ENCODE data around the gene PRSS38.

Gene PRSS38

GRCh38 chr1:227779685-227780084 is 35.8 kb upstream of the PRSS38 start:
- DNase-seq, result no peak

- DNase-seq, result no peak
These were observed 35.1 kb upstream of the PRSS38 start for GRCh38 chr1:227780101-227781044.

GRCh38 chr1:227781314-227781930 is 34.1 kb upstream of the PRSS38 start:
- DNase-seq, result no peak

DNA sequence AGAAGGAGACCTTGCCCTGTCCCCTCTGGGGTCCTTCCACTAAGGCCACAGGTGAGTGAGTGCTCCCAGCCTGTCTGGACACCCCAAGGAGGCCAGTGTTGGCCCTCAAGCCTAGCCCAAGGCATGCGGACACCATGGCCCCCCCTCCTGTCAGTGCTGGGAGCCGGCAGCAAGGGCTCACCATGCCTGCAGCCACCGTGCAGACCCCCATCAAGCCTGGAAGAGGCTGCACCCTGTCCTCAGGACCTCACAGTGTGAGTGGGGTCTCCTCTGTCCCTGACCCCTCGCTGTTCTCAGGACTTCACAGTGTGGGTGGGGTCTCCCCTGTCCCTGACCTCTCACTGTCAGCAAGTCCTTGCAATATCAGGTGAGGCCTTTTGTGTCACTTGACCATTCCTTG is 33.2 kb upstream of the PRSS38 start:
- DNase-seq, result no peak

DNA sequence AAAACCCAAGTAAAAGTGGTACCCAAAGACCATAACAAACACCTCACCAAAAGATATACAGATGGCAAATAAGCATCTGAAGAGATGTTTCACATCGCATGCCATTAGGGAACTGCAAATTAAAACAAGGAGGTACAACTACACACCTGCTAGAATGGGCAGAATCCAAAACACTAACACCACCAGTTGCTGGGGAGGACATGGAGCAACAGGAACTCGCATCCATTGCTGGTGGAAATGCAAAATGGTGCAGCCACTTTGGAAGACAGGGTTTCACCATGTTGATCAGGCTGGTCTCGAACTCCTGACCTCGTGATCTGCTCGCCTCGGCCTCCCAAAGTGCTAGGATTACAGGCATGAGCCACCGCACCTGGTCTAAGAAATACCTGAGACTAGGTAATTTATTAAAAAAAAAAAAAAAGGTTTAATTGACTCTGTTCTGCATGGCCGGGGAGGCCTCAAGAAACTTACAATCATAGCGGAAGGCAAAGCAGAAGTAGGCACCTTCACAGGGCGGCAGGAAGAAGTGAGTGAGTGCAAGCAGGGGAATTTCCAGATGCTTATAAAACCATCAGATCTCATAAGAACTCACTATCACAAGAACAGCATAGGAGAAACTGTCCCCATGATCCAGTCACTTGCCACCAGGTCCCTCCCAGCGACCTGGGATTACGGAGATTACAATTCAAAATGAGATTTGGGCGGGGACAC is 30.2 kb upstream of the PRSS38 start:
- no peak for DNase-seq

GRCh38 chr1:227785805-227786671 is 29.4 kb upstream of the PRSS38 start:
- DNase-seq, result no peak

- no peak for DNase-seq
These were observed 28.6 kb upstream of the PRSS38 start for GRCh38 chr1:227786673-227787512.

DNA sequence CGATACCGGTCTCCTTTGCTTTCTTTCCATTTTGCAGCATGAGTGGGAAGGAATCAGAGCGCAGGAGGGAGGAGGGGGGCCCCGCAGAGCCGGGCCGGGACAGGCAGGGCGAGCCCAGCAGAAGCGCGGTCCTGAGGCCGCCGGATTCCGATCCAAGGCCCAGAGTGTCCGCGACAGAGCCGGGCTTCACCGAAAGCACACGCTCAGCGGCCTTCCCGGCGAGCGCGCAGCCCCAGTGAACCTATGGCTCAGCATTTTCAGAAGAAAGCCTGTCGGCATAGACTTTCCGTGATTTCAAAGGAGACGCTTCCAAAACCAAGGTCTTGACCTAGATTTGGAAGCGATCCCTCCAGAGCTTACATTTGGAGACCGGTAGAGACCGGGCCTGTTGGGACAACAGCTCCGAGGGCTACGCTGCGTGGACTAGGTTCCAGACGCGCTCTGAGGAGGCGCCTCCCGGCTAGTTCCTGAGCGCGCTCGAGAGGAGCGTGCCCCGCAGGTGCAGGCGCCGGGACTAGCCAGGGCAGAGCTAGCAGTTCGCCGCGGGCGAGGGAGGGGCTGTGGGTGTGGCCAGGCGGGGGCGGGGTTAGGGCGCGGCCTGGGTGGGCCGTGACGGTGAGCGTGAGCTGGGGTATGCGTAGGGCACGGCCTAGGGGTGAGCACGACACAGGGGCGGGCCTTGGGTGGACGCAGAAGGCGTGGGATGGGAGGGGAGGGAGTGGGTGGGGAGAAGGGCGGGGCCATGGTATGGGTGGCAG is 27.8 kb upstream of the PRSS38 start:
- peak; percentile 91 for DNase-seq

DNA sequence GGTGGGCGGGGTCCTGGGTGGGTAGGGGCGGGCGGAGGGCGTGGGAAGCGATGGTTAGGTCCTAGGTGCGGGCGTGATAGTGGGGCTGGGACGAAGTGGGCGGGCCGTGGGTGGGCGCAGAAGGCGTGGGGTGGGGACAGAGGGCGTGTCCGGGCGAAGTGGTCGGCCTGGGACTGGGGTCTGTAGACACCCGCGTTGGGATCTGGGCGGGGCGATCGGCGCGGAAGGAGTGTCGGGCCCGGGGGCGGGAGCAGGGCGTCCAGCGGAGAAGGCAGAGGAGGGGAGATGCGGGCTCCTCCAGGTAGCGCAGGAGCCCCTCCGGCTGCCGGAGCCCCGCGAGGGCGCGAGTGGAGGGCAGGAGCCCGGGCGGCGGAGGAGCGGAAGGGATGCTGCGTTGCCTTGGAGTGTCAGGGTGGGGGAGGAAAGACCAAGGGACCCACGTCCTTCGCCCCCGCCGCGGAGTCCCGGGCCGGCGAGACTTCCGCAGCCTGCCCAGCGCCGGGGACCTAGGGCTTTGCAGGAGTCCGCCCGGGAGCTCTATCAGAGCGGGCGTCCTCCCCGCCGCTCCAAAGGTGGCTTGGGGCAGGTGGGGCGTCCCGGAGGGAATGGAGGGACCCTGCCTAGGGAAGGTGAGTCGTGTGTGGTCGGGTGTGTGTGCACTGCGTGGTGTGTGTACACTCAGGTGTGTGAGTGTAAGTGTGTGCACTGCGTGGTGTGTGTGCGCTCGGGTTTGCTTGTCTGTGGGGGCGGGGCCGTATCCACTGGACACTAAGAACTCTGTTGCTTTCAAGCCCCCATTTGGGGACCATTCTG is 27.0 kb upstream of the PRSS38 start:
- DNase-seq, result peak; percentile 54

DNA sequence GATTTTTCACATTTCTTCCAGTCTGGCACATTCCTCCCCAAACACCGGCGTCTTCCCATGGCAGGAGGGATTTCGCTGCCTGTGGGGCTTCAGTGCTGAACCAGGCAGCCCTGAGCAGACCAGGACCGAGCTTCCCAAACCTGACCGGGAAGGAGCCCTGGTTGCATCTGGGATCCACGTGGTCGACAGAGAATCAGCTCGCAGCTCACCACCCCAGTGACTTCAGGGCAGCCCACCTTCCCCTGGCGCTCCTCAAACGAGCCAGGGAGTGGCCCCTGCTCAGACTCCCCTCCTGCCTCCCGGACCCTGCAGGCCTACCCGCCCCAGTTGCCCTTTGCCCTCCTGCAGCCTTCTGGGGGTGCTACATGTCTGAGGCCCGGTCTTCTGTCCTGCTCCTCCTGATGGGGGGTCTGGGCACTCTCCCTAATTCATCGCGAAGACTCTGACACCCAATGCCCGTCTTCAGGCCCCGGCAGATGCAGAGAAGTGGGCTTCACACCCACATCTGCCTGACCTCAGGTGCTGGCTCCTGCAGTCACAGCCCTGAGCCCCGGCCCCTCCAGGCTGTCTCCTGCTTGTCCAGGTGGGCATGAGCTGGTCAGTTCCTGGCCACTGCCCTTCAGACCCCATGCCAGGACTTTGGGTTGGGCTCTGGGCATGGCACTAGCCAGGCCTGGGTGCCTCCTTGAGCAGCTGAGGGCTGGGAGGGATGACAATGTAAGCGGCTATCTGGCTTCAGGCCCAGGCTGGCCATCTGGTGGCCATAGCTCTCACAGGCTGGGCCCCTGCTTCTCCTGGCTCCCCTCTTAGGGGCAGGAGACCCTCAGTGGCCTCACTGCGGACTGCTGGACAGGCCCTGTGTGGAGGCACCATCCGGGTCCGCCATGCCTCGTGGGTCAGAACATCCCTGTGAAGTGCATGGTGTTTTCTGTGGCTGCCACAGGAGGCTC is 26.1 kb upstream of the PRSS38 start:
- no peak for DNase-seq

DNA sequence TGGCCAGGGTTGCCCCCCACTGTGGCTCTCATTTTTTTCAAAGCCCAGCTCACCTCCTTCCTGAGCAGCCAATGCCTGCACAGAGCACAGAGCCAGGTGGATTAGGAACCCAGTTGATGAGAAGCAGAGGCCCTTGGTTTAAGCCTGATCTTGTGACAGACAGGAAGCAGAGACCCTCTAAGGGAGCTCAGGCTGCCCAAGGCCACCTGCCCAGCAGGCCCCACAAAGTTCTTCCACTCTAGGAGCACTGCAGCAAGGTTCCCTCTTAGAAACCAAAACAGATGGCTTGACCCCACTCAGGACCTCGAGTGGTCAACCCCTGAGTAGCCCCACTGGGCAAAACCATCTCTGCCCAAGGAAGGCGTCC is 25.5 kb upstream of the PRSS38 start:
- DNase-seq, result no peak

DNA sequence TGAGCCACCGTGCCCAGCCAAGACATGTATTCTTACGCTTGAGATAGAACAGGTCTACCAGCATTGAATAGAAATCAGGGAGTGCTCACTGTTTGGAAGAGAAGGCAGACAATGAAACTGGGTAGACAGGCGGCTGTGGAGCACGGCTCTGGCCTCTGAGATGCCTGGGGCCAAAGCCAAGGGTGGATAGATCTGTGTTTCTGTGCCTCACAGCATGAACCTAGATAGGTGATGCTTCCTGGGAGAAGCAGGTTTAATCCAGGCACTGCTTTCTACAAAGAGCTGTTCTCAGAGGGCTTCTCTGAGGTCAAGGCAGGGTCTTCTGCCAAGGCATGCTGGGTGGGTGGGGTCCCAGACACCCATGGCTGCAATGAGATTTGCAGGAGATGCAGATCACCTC is 24.6 kb upstream of the PRSS38 start:
- no peak for DNase-seq

DNA sequence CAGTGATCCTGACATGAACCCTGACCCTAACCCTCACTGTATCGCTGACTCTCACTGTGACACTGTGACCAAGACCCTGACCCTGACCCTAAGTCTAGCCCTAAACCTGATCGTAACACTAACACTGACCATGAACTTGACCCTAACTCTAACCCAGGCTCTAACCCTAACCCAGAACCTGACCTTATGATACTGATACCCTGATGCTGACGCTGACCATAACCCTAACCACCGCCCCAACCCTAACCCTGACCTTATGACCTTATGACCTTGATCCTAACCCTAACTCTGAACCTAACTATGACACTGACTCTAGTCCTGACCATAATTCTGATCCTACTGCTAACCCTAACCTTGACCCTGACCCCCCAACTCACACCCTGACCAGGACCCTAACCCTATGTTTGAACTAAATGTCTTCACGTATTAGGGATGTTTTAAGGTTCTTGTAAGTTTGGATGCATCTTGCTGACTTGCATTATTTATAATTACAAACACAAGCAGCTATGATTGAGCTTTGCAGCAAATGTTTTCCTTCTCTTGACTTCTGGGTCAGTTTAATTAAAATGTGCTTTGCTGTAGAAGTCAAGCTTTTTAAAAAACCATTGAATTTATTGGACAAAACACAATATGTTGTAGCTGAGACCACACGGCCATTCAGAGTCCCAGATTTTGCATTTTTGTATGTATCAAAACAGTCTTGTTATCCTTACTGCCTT is 23.9 kb upstream of the PRSS38 start:
- no peak for DNase-seq

- no peak for DNase-seq
These were observed 23.0 kb upstream of the PRSS38 start for GRCh38 chr1:227792216-227793078.

DNA sequence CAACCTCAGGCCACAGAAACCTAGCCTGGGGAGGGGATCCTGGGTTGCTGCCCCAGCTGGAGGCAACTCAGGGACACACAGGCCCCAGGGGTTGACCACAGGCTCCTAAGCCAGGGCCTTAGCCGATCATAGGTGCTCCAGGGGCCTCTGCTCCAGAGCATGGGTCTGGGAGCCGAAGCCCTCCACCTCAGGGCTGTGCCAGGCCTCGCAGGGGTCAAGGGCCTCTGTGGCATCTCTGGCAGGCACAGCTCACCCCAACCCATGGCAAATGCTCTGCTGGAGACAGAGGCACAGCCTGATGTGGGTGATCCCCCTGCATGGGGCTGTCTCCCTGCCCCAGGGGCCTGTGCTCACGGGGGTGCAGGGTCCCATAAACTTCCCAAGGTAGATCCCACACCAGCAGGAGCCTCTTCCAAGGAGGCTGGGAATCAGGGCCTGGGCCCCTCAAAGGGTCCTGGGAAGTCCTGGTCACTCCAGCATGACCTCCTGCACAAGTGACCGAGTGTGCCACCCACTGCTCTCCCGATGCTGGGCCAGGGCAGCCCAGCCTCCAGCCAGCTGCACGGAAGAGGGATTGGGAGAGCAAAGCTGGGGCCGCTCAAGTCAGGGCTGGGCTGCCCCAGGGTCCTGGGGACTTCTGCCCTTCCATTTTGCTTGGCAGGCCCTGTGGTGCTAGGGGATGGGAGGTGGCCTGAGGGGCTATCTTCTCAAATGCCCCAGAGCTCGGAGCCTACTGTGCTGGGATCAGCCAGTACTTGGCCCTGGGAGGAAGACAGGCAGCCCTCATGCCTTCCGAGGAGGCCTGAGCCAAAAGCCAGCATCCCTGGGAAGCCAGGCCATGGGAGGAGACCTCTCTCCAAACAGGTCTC is 22.2 kb upstream of the PRSS38 start:
- DNase-seq, result no peak

Data from NCI-H1092 (cell line).